DND-41 (cell line): ENCODE measurements around the gene MDFI.

Source experiments
- EZH2 ChIP-seq: IDR thresholded peaks from 3 replicates; pipeline ENCODE4 v1.6.1; 2012; ENCODE audit warnings: borderline replicate concordance, low read depth, mild to moderate bottlenecking, moderate library complexity, low read length, inconsistent platforms; ENCODE audit not compliant: severe bottlenecking
- TF ChIP-seq, protein P1 (sequence below): IDR thresholded peaks from 2 replicates; pipeline ENCODE4 v1.5.1; 2012; ENCODE audit warnings: borderline replicate concordance, low read length, moderate library complexity, mild to moderate bottlenecking; ENCODE audit not compliant: poor library complexity, severe bottlenecking; ENCODE audit errors: extremely low read depth

DNA sequence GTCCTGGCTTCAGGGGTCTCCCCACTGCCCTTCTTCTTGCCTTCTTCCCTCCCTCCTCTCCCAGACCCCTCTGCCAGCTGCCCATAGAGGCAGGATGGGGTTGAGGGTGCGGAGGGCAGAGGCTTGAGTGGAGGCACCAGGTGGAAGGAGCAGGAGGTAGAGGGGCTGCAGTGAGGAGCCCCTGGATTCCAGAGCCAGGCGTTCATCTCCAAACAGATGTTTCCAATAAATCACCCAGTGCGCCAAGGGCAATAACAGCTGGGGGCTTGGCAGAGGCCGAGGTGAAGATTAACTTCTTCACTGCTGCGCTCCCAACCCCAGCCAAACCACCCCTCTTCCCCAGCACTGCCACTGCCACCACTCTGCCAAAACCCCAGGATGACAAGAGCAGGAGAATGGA is 10.7 kb downstream of the MDFI start:
- TF ChIP-seq, protein P1, sequence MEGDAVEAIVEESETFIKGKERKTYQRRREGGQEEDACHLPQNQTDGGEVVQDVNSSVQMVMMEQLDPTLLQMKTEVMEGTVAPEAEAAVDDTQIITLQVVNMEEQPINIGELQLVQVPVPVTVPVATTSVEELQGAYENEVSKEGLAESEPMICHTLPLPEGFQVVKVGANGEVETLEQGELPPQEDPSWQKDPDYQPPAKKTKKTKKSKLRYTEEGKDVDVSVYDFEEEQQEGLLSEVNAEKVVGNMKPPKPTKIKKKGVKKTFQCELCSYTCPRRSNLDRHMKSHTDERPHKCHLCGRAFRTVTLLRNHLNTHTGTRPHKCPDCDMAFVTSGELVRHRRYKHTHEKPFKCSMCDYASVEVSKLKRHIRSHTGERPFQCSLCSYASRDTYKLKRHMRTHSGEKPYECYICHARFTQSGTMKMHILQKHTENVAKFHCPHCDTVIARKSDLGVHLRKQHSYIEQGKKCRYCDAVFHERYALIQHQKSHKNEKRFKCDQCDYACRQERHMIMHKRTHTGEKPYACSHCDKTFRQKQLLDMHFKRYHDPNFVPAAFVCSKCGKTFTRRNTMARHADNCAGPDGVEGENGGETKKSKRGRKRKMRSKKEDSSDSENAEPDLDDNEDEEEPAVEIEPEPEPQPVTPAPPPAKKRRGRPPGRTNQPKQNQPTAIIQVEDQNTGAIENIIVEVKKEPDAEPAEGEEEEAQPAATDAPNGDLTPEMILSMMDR, result no peak
- TF ChIP-seq EZH2, result no peak
